DMS79 treated with DMSO at 0.1 percent for 48 hours (cell line): ENCODE data around the gene RENBP.
A peak's percentile ranks its signal among the peaks of the same experiment; 100 is the strongest.

Source experiments
- DNase-seq: peaks from one replicate; lab custom pipeline; 2025; lab: John Stamatoyannopoulos, UW

RENBP gene

DNA sequence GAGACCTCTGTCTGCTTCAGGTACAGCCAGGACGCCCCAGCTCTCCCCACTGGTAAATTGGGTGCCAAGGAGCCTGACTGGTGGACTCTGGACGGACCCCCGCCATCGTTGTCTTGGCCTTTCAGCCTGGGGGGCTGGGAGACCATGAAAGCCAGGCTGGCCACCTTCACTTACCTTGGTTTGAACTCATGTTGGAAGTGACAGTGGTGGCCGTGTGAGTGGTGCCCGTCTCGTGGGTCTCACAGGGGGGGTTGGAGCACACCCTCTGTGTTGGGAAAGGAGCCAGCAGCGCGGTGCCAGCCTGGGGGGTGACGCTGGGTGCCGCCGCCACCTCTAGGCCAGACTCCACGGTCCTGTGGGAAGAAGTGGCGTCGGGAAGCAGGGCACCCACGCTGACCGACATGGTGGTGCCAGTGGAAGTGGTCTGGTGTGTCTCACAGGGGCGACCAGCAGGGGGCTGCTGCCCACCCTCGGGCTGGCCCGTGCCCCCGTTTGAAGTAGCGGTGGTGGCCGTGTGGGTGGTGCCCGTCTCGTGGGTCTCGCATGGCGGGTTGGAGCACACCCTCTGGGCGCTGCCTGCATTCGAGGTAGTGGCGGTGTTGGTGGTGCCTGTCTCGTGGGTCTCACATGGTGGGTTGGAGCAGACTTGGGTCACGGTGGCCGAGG lies 9.6 kb upstream of the RENBP start:
- no peak for DNase-seq

DNA sequence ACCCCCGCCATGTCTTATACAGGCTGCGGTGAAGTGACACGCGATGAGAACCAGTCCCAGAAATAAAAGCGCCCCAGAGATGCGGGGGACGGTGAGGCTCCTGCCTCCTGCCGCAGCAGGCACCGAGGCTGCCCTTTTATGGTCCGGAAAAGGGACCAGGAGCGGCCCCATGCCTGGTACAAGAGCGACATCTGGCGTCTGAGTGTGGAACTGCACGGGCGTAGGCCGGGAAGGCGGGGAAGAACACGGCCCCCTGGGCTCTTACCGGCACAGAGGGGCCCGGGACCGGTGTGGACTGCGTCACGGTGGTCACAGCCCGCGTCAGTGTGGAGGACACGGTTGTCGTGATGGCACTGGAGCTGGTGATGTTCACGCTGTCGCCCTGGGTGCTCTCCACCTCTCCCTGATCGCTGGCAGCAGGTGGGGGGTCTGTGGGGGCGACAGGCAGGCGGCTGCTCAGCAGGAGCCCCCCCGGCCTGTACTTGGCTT lies 8.9 kb upstream of the RENBP start:
- DNase-seq = peak; percentile 2

GRCh38 chrX:153952373-153953026 lies 8.1 kb upstream of the RENBP start:
- no peak for DNase-seq

DNA sequence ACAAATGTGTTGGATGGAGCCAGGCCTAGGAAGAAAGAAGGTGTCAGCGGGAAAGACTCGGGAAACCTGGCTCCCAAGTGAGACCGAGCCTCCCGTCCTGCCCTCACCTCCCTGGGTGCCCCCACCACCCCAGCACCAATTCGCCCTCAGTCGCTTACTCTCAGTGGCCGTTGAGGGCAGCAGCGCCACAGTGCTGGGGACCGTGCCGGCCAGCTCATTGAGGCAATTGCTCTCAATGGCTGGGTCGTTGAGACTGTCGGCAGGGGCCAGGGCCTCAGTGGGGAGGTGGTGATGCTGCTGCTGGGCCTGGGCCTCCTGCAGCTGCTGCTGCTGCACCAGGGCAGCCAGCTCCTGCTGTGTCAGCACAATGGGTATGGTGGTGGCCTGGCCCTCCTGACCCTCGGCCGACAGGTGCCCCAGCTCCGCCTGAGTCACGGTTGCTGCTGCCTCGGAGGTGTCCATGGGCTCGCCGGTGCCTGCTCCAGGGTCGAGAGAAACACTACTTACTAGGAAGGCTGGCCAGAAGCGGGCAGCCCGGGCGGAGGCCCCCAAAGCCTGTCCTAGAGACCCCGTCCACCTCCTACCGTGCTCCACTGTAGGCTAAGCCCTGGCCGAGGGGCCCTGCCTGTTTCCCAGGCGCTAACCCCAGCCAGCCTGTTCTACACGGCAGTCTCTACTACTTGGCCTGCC lies 7.4 kb upstream of the RENBP start:
- DNase-seq = no peak

- no peak for DNase-seq
Measured at GRCh38 chrX:153950127-153950526, 5.7 kb upstream of the RENBP start.

DNA sequence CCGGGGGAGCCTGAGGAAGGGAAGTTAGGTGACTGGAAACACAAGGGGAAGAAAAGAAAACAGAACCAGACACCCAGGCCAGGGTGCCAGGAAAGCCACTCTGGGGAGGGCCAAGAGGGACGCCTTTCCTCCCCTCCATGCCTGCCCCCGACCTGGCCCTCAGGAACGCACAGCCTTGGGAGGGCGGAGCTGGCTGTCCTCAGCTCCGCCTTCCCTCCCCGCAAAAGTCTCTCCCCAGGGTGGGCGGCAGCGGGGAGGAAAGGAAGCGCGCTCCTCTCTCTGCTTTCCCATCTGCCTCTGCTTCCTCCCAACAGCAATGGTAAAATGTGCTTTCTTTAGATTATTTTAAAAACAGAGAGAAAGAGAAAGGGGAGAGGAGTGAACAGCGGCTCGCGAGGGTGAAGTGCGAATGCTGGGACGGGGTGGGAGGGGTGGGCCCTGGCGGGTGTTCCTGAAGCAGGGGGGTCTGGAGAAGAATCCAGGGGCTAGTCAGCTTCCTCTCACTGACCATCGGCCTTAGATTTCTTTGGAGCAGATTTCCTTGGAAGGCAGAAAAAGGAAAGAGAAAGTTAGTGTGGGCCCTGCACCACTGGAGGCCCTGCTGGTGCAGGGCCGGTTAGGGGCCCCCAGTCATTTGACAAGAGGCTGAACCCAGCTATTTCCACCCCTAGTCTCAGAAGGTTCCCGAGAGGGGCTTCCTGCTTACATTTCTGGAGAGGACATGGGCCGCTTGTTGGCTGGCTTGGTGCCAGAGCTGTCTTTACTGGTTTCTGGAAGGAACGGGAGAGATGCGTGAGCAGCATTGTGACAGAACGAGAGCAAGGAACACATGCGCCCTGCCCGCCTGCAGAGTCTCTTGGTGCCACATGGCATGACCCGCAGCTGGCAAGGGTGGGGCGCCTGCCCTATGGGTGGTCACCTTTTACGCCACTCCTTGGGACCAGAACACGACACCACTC lies 4.7 kb upstream of the RENBP start:
- no peak for DNase-seq

DNA sequence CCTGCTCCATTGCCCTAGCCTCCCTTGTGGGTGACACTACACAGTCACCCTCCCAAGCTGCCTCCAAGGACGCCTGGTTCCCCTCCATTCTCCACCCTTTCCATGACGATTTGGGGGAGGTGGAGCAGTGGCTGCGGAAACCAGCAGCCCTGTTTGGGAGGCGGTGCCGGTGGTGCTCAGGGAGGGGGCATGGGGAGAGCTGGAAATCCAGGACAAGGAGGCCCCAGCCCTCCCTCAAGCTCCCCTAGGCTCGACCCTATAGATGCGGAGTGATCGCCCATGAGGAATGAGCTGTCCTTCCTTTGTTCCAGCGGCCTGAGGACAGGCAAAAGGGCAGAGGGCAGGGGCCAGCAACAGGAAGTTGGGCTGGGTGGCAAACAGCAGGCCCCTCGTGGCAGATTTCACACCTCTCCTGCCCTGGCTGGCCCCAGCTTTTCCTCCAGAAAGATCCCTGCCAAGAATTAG lies 3.6 kb upstream of the RENBP start:
- no peak for DNase-seq

- peak; percentile 12 for DNase-seq
Measured at GRCh38 chrX:153947009-153947769, 2.7 kb upstream of the RENBP start.

GRCh38 chrX:153945956-153946943 lies 1.8 kb upstream of the RENBP start:
- no peak for DNase-seq

DNA sequence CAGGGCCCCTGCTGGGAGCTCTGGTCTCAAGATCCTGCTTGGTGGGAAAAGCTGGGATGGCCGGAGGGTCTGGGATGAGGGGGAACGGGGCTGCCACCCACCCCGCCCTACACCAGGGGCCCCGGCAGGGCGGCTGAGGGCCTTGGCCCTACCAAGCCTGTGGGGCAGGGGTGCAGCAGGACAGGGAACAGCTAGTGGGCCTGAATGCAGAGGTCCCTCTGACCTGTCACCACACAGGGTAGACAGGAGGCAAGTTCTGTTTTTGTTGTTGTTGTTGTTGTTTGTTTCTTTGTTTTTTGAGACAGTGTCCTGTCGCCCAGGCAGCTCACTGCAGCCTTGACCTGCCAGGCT lies 332 bp upstream of the RENBP start:
- DNase-seq = no peak

DNA sequence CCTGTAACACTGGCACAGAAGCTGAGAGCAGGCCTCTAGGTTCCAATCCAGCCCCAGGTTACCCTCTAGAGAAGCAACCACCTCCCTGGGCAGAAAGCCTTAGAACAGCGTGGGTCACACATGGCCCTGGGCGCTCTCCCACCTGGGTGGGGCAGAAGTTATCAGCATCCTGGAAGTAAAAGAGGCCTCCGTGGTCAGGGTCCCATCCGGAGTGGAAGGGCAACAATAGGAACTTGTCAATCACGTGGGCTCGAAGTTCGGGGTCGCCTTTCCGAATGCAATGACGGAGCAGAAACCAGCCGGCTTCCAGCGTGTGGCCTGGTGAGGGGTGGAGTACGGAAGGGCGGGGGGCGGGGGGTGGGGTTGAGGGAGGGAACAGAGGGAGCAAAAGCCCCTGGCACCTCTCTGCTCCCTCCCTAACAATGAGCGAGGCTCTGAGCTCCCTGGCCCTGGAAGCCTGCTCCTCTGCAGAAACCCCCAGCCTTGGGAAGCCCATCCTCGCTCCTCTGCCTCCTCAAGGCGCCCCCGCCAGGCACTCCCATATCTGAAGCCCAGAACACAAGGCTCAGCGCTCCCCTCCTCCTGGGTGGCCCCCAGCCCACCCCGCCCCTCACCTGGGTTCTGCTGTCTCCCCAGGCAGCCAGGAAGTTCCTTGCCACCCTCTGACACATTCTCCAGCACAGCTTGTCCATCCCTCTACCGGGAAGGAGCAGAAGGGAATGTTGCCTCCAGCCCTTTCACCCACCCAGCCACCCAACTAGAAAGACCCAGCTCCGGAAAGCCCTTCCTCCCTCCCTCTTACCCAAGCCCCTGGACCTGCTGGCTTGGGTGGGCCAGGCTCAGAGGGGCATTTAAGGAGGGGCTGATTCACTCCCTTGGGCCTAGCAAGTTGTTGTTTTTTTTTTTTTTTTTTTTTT lies 2.8 kb downstream of the RENBP start:
- no peak for DNase-seq

DNA sequence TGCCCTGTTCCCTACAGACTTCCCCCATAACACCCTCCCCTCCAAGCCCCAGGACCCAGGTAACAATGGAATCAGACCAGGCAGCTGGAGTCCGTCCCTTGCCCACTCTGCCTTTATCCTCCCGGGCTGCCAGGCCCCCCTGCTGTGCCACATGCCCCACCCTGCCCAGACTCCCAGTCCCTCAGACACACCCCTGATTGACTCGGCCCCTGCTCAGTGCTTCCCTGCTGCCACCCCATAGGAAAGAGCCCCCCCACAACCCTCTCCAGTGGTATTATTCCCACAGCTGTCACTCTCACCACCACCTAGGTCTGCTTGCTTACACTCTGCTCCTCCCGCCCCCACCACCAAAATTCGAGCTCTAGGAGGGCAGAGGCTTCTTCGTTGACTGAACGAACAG lies 4.9 kb downstream of the RENBP start:
- no peak for DNase-seq

GRCh38 chrX:153938226-153938786 lies 6.1 kb downstream of the RENBP start:
- no peak for DNase-seq

- DNase-seq = no peak
Measured at GRCh38 chrX:153937056-153937455, 7.4 kb downstream of the RENBP start.

DNA sequence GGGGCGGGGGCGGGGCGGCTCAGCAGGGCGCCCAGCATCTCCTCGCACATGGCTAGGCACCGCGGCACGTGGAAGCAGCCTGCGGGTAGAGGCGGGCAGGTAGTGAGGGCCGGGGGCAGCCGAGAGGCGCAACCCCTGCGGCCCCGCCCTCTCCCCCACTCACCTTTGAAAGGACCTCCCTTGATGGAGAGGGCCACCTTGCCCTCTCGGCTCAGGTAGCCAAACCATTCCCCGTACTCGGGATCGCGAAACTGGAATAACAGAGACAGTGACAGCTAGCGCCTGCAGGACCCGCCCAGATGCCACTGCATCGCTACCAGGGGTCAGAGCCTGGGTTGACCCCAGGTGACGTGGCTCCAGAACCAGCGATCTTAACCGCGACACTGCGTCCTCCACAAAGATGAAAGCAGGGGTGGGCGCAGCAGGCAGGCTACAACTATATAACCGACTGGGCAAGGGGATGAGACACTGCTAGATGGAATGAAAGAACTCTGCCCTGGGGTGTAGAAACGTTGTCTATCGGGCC lies 9.1 kb downstream of the RENBP start:
- no peak for DNase-seq

GRCh38 chrX:153934762-153935325 lies 9.6 kb downstream of the RENBP start, which contains the start of gene NAA10:
NAA10 (minus strand) TSS chrX:153935037; CDS start chrX:153934904, 133 bp downstream.
- DNase-seq = peak; percentile 14

- no peak for DNase-seq
Measured at GRCh38 chrX:153934148-153934761, 10.2 kb downstream of the RENBP start.
